ENCODE results near the gene STRBP.
"Not testable (repeated sequence)": the region's sequence is repeated elsewhere in the genome, so short reads cannot be mapped to it uniquely, and the experiment has no call there.

STRBP gene

GRCh38 chr9:123208626-123209174 is 59.7 kb downstream of the STRBP start:
- H3K4me3 ChIP-seq (ENCODE audit: low read length) = no peak overlapping the region
- H3K4me1 ChIP-seq (ENCODE audit: control insufficient read depth, insufficient read depth, low read length) = no peaks in the 10 kb centered on the region
- H3K9me3 ChIP-seq (ENCODE audit: control insufficient read depth, low read length) = no peaks in the 10 kb centered on the region
- H3K36me3 ChIP-seq (ENCODE audit: control insufficient read depth, insufficient read depth, low read length) = no peaks in the 10 kb centered on the region
- no peak overlapping the region for H3K9ac ChIP-seq (ENCODE audit: low read length)
- H3K27me3 ChIP-seq (ENCODE audit: control insufficient read depth, insufficient read depth, low read length) = no peaks in the 10 kb centered on the region

GRCh38 chr9:123206065-123206464 is 62.3 kb downstream of the STRBP start:
- Histone ChIP-seq H3K27me3 (ENCODE audit: control insufficient read depth, insufficient read depth, low read length) (no peaks in the 10 kb centered on the region), H3K36me3 (ENCODE audit: control insufficient read depth, insufficient read depth, low read length) (no peaks in the 10 kb centered on the region), H3K9me3 (ENCODE audit: control insufficient read depth, low read length) (no peaks in the 10 kb centered on the region), H3K4me1 (ENCODE audit: control insufficient read depth, insufficient read depth, low read length) (no peaks in the 10 kb centered on the region), H3K4me3 (ENCODE audit: low read length) (no peak overlapping the region), H3K9ac (ENCODE audit: low read length) (no peak overlapping the region)

DNA sequence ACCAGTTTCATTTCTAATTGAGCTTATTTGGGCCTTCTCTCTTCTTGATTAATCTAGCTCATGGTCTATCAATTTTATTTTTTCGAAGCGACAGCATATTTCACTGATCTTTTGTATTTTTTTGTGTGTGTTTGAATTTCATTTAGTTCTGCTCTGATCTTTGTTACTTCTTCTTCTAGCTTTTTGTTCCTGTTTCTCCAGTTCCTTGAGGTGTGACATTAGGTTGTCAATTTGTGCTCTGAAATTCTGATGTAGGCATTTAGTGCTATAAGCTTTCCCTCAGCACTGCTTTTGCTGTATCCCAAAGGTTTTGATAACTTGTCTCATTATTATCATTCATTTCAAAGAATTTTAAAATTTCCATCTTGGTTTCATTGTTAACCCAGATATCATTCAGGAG is 67.3 kb downstream of the STRBP start:
- Histone ChIP-seq H3K27me3 (ENCODE audit: control insufficient read depth, insufficient read depth, low read length) (no peaks in the 10 kb centered on the region), H3K4me3 (ENCODE audit: low read length) (no peak overlapping the region), H3K36me3 (ENCODE audit: control insufficient read depth, insufficient read depth, low read length) (no peaks in the 10 kb centered on the region), H3K9me3 (ENCODE audit: control insufficient read depth, low read length) (no peaks in the 10 kb centered on the region), H3K9ac (ENCODE audit: low read length) (no peak overlapping the region), H3K4me1 (ENCODE audit: control insufficient read depth, insufficient read depth, low read length) (no peaks in the 10 kb centered on the region)

DNA sequence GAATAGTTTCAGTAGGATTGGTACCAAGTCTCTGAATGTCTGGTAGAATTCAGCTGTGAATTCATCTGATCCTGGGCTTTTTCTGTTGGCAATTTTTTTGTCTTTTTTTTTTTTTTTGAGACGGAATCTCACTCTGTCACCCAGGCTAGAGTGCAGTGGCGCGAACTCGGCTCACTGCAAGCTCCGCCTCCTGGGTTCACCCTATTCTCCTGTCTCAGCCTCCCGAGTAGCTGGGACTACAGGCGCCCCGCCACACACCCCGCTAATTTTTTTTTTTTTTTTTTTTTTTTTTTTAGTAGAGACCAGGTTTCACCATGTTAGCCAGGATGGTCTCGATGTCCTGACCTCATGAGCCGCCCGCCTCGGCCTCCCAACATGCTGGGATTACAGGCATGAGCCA is 67.9 kb downstream of the STRBP start:
- not testable (repeated sequence) for H3K9ac ChIP-seq (ENCODE audit: low read length); H3K36me3 ChIP-seq (ENCODE audit: control insufficient read depth, insufficient read depth, low read length); H3K27me3 ChIP-seq (ENCODE audit: control insufficient read depth, insufficient read depth, low read length); H3K4me1 ChIP-seq (ENCODE audit: control insufficient read depth, insufficient read depth, low read length); H3K9me3 ChIP-seq (ENCODE audit: control insufficient read depth, low read length); H3K4me3 ChIP-seq (ENCODE audit: low read length)

- Histone ChIP-seq H3K9me3 (ENCODE audit: control insufficient read depth, low read length) (no peaks in the 10 kb centered on the region), H3K27me3 (ENCODE audit: control insufficient read depth, insufficient read depth, low read length) (no peaks in the 10 kb centered on the region), H3K4me1 (ENCODE audit: control insufficient read depth, insufficient read depth, low read length) (peaks cover 6% of the 10 kb centered on the region), H3K4me3 (ENCODE audit: low read length) (no peak overlapping the region), H3K36me3 (ENCODE audit: control insufficient read depth, insufficient read depth, low read length) (no peaks in the 10 kb centered on the region), H3K9ac (ENCODE audit: low read length) (no peak overlapping the region)
Measured at GRCh38 chr9:123196124-123196523, 72.3 kb downstream of the STRBP start.

GRCh38 chr9:123194023-123194422 is 74.4 kb downstream of the STRBP start:
- no peaks in the 10 kb centered on the region for H3K36me3 ChIP-seq (ENCODE audit: control insufficient read depth, insufficient read depth, low read length)
- H3K27me3 ChIP-seq (ENCODE audit: control insufficient read depth, insufficient read depth, low read length) = no peaks in the 10 kb centered on the region
- H3K4me3 ChIP-seq (ENCODE audit: low read length) = no peak overlapping the region
- peaks cover 6% of the 10 kb centered on the region for H3K4me1 ChIP-seq (ENCODE audit: control insufficient read depth, insufficient read depth, low read length)
- no peaks in the 10 kb centered on the region for H3K9me3 ChIP-seq (ENCODE audit: control insufficient read depth, low read length)
- H3K9ac ChIP-seq (ENCODE audit: low read length) = no peak overlapping the region

- H3K4me3 ChIP-seq (ENCODE audit: low read length) = no peak overlapping the region
Measured at GRCh38 chr9:123191680-123192079, 76.7 kb downstream of the STRBP start.

GRCh38 chr9:123191260-123191659 is 77.1 kb downstream of the STRBP start:
- Histone ChIP-seq H3K4me3 (ENCODE audit: low read length) (no peak overlapping the region), H3K36me3 (ENCODE audit: control insufficient read depth, insufficient read depth, low read length) (no peaks in the 10 kb centered on the region), H3K4me1 (ENCODE audit: control insufficient read depth, insufficient read depth, low read length) (peaks cover 10% of the 10 kb centered on the region), H3K9ac (ENCODE audit: low read length) (no peak overlapping the region), H3K9me3 (ENCODE audit: control insufficient read depth, low read length) (no peaks in the 10 kb centered on the region), H3K27me3 (ENCODE audit: control insufficient read depth, insufficient read depth, low read length) (no peaks in the 10 kb centered on the region)

More at GRCh38 chr9:123191680-123192079, 76.7 kb downstream of the STRBP start:
- Histone ChIP-seq H3K9me3 (ENCODE audit: control insufficient read depth, low read length) (no peaks in the 10 kb centered on the region), H3K4me1 (ENCODE audit: control insufficient read depth, insufficient read depth, low read length) (peaks cover 10% of the 10 kb centered on the region), H3K27me3 (ENCODE audit: control insufficient read depth, insufficient read depth, low read length) (no peaks in the 10 kb centered on the region), H3K9ac (ENCODE audit: low read length) (no peak overlapping the region), H3K36me3 (ENCODE audit: control insufficient read depth, insufficient read depth, low read length) (no peaks in the 10 kb centered on the region)

- H3K9me3 ChIP-seq (ENCODE audit: control insufficient read depth, low read length) = no peaks in the 10 kb centered on the region
- H3K27me3 ChIP-seq (ENCODE audit: control insufficient read depth, insufficient read depth, low read length) = no peaks in the 10 kb centered on the region
- H3K4me1 ChIP-seq (ENCODE audit: control insufficient read depth, insufficient read depth, low read length) = peaks cover 10% of the 10 kb centered on the region
- no peak overlapping the region for H3K9ac ChIP-seq (ENCODE audit: low read length)
- H3K36me3 ChIP-seq (ENCODE audit: control insufficient read depth, insufficient read depth, low read length) = no peaks in the 10 kb centered on the region
- H3K4me3 ChIP-seq (ENCODE audit: low read length) = no peak overlapping the region
Measured at GRCh38 chr9:123187131-123187530, 81.3 kb downstream of the STRBP start.

DNA sequence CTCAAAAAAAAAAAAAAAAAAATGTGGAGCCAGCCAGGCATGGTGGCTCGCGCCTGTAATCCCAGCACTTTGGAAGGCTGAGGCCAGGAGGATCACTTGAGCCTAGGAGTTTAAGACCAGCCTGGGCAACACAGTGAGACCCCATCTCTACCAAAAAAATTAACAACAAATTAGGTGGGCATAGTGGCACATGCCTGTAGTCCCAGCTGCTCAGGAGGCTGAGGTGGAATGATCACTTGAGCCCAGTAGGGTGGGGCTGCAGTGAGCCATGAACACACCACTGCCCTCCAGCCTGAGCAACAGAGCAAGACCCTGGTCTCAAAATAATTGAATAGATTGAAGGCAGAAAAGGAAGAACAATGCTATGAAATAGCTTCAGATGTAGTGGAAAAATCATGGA is 82.4 kb downstream of the STRBP start:
- not testable (repeated sequence) for H3K36me3 ChIP-seq (ENCODE audit: control insufficient read depth, insufficient read depth, low read length); H3K9me3 ChIP-seq (ENCODE audit: control insufficient read depth, low read length); H3K4me3 ChIP-seq (ENCODE audit: low read length); H3K9ac ChIP-seq (ENCODE audit: low read length); H3K4me1 ChIP-seq (ENCODE audit: control insufficient read depth, insufficient read depth, low read length); H3K27me3 ChIP-seq (ENCODE audit: control insufficient read depth, insufficient read depth, low read length)

- Histone ChIP-seq H3K4me1 (ENCODE audit: control insufficient read depth, insufficient read depth, low read length) (no peaks in the 10 kb centered on the region), H3K36me3 (ENCODE audit: control insufficient read depth, insufficient read depth, low read length) (no peaks in the 10 kb centered on the region), H3K9ac (ENCODE audit: low read length) (no peak overlapping the region), H3K9me3 (ENCODE audit: control insufficient read depth, low read length) (no peaks in the 10 kb centered on the region), H3K4me3 (ENCODE audit: low read length) (no peak overlapping the region), H3K27me3 (ENCODE audit: control insufficient read depth, insufficient read depth, low read length) (no peaks in the 10 kb centered on the region)
Measured at GRCh38 chr9:123176949-123177348, 91.4 kb downstream of the STRBP start.

DNA sequence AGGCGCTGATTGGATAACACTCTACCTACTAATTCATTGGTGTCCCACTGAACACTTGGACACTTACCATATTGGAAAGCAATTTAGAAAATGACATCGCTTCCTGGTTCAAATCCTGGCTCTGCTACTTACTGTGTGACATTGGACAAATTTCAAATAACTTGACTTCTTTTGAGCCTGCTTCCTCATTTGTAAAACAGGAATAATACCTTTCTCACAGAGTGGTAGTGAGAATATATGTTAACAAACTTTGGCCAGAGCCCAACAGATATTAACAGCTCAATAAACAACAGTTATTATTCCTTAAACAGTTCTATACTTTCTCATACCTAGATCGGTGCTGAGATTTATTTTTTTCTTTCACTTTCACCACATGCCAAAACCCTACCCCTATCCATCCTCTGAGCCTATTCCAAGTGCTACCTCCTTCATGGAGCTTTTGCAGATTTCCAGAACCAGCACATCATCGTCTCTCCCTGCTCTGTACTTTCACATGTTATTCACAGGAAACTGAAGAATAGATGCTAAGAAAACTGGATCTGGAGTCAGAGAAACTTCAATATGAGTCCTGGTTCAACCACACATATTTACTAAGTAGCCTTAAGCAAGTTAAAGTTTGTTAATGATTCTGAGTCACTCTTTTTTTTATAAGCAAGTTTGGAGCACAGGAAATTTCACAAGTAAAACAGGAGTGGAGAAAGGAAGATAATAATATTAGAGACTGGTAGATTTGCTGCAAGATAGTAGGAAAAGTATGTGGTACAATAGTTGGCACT is 92.3 kb downstream of the STRBP start:
- Histone ChIP-seq H3K36me3 (ENCODE audit: control insufficient read depth, insufficient read depth, low read length) (no peaks in the 10 kb centered on the region), H3K9me3 (ENCODE audit: control insufficient read depth, low read length) (no peaks in the 10 kb centered on the region), H3K9ac (ENCODE audit: low read length) (peak overlapping the region; percentile 20), H3K4me1 (ENCODE audit: control insufficient read depth, insufficient read depth, low read length) (no peaks in the 10 kb centered on the region), H3K27me3 (ENCODE audit: control insufficient read depth, insufficient read depth, low read length) (no peaks in the 10 kb centered on the region), H3K4me3 (ENCODE audit: low read length) (peak overlapping the region; percentile 1)

All from mucosa of stomach (tissue), 1 donor.